Stomach smooth muscle (tissue), 2 donors: ENCODE measurements around the gene PDZK1IP1.
"Not testable (repeated sequence)": the region's sequence is repeated elsewhere in the genome, so short reads cannot be mapped to it uniquely, and the experiment has no call there.

Experiments
- H3K27ac ChIP-seq: one replicate; pipeline ENCODE4 v1.7.0; 2013; ENCODE audit warnings: mild to moderate bottlenecking, low read length, inconsistent platforms
- H3K27me3 ChIP-seq, 2 donors: one replicate each; pipeline ENCODE4 v1.7.0; 2013; ENCODE audit warnings: low read length in 2 of 2; ENCODE audit not compliant: insufficient read depth in 2 of 2, control insufficient read depth in 1 of 2
- H3K36me3 ChIP-seq, 2 donors: one replicate each; pipeline ENCODE4 v1.7.0; 2013; ENCODE audit warnings: low read length in 2 of 2; ENCODE audit not compliant: control insufficient read depth in 2 of 2, insufficient read depth in 2 of 2
- H3K4me1 ChIP-seq: one replicate; pipeline ENCODE4 v1.7.0; 2013; ENCODE audit warnings: low read length; ENCODE audit not compliant: control insufficient read depth, insufficient read depth
- H3K4me3 ChIP-seq, 2 donors: one replicate each; pipeline ENCODE4 v1.7.0; 2013; ENCODE audit warnings: low read length in 2 of 2
- H3K9ac ChIP-seq, 2 donors: one replicate each; pipeline ENCODE4 v1.7.0; 2013; ENCODE audit warnings: low read length in 2 of 2, mild to moderate bottlenecking in 1 of 2
- H3K9me3 ChIP-seq, 2 donors: one replicate each; pipeline ENCODE4 v1.7.0; 2013; ENCODE audit warnings: low read length in 2 of 2; ENCODE audit not compliant: control insufficient read depth in 2 of 2
- donor health status: healthy.
- donor health status: Pancreatic carcinoma.

PDZK1IP1 gene

DNA sequence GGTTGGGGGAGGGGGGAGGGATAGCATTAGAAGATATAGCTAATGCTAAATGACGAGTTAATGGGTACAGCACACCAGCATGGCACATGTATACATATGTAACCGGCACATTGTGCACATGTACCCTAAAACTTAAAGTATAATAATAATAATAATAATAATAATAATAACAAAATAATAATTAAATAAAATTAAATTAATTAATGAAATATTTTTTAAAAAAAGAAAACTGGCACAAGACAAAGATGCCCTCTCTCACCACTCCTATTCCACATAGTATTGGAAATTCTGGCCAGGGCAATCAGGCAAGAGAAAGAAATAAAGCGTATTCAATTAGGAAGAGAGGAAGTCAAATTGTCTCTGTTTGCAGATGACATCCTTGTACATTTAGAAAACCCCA is 31.9 kb downstream of the PDZK1IP1 start:
- not testable (repeated sequence) for H3K4me3 ChIP-seq, H3K27me3 ChIP-seq, H3K9ac ChIP-seq, H3K9me3 ChIP-seq, H3K36me3 ChIP-seq, H3K27ac ChIP-seq, H3K4me1 ChIP-seq

DNA sequence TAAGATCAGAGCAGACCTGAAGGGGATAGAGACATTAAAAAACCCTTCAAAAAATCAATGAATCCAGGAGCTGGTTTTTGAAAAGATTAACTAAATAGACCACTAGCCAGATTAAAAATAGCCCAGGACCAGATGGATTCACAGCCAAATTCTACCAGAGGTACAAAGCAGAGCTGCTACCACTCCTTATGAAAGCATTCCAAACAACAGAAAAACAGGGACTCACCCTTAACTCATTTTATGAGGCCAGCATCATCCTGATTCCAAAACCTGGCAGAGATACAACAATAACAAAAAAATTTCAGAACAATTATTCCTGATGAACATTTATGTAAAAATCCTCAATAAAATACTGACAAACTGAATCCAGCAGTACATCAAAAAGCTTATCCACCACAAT is 33.4 kb downstream of the PDZK1IP1 start:
- not testable (repeated sequence) for H3K27ac ChIP-seq, H3K9ac ChIP-seq, H3K9me3 ChIP-seq, H3K36me3 ChIP-seq, H3K27me3 ChIP-seq, H3K4me3 ChIP-seq, H3K4me1 ChIP-seq

DNA sequence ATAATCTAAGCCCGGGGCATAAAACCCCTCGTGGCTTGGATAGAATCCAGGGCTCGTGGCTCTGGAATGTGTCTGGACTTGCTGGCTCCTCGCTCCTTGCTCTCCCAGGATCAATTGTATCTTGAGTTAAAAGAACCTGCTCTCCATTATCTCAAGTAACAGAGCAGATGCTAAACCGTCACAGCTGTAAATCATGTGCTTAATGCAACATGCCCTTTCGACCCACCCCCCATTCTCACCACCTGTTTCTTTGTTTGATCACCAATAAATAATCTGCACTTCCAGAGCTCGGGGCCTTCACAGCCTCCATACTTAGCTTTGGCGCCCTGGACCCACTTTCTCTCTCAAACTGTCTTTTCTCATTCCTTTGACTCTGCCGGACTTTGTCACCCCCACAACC is 40.7 kb downstream of the PDZK1IP1 start:
- H3K36me3 ChIP-seq, H3K4me3 ChIP-seq, H3K9ac ChIP-seq, H3K27me3 ChIP-seq, H3K4me1 ChIP-seq, H3K9me3 ChIP-seq, H3K27ac ChIP-seq: not testable (repeated sequence)

DNA sequence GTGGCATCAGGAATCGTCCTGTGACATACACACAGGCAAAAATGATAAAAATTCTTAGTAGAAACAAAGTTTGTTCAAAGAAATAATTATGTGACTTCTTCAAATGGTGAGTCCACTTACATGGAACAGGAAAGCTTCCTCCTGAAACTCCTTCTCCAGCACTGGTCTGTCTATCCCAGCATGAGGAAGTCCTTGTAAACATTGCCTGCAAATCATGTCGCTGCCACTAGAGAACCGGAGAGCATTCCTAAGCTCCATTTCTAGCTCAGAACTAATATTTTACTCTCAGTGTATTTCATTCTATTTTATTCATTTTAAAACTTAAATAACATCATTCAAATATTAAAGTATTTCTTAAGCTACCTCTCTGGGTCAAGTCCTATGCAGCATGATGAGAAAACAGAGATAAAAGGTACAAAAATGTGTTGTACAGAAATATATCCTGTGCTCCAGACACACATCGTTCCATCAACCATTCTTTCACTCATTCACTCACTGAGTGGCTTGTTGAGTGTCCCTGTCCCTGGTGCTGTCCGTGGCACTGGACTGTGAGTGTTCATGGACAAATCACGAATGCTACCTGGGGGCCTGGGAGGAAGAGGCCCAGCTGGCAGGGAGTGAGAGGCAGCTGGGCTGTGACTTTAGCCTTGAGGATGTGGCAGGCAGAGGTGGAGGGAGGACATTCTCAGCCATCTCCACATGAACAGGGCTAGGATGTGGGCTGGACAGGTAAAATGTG is 42.6 kb downstream of the PDZK1IP1 start:
- Histone ChIP-seq H3K9ac (no peak overlapping the region), H3K4me3 (no peak overlapping the region), H3K4me1 (no peaks in the 10 kb centered on the region), H3K27ac (no peak overlapping the region), H3K36me3 (no peaks in the 10 kb centered on the region), H3K27me3 (peaks cover 0 to 2% of the 10 kb centered on the region in 2 donors), H3K9me3 (no peaks in the 10 kb centered on the region)

DNA sequence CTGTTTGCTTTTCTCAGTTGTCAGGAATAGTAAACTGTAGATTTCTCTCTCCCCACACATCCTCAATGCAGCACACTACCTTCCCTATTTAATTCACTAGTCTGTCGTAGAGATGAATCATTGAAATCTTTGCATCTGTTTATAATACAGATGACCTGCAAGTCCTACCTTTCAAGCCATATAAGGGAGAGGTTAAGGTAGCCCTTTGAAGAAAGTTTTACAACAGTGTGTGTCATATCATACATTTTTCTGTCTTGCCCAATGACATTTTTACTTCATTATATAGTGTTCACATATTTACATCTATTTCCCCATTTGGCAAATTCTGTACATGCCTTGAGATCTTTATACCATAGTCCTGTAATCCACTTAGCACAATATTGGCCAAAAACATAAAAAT is 43.3 kb downstream of the PDZK1IP1 start:
- not testable (repeated sequence) for H3K4me1 ChIP-seq, H3K36me3 ChIP-seq

DNA sequence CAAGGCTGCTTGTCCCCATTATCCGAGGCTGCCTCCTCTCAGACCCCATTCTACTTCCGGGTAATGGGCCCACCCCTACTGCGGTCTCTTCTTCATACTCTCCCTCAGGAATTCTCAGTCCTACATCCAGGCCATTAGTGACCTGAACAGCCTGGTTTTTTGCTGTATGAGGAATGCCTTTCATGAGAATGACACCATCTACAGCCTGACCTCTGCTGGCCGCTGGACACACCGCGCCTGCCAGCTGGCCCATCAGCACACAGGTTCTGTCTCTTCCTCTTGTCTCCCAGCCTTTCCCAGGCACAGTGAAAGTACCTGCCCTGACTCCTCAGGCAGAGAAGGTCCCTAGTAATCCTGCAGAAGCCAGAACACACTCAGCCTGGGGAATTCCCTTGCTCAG is 46.2 kb downstream of the PDZK1IP1 start:
- not testable (repeated sequence) for H3K27ac ChIP-seq, H3K27me3 ChIP-seq, H3K9me3 ChIP-seq, H3K4me3 ChIP-seq, H3K9ac ChIP-seq, H3K4me1 ChIP-seq, H3K36me3 ChIP-seq

More for the DNA sequence above, 43.3 kb downstream of the PDZK1IP1 start:
- H3K9ac ChIP-seq, H3K27ac ChIP-seq, H3K9me3 ChIP-seq, H3K27me3 ChIP-seq, H3K4me3 ChIP-seq: not testable (repeated sequence)

DNA sequence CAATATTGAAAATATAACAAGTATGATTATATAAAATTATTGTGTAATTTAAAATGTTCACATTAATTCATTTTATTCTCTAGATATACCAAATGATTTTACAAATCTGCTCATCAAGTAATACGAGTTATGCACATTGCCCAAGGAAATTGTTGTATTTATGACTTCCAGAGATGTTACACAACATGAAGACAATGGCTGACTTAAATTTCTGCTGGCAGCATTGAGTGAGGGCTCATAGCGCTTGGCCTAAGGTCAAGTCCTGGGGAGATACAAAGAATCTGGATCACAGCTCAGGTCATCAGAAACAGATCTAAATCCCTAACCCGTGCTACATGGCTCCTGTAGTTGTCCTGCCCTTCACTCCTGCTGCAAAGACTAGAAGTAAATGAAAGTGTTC is 49.5 kb downstream of the PDZK1IP1 start:
- not testable (repeated sequence) for H3K36me3 ChIP-seq, H3K9ac ChIP-seq, H3K9me3 ChIP-seq, H3K27me3 ChIP-seq, H3K27ac ChIP-seq, H3K4me1 ChIP-seq, H3K4me3 ChIP-seq

DNA sequence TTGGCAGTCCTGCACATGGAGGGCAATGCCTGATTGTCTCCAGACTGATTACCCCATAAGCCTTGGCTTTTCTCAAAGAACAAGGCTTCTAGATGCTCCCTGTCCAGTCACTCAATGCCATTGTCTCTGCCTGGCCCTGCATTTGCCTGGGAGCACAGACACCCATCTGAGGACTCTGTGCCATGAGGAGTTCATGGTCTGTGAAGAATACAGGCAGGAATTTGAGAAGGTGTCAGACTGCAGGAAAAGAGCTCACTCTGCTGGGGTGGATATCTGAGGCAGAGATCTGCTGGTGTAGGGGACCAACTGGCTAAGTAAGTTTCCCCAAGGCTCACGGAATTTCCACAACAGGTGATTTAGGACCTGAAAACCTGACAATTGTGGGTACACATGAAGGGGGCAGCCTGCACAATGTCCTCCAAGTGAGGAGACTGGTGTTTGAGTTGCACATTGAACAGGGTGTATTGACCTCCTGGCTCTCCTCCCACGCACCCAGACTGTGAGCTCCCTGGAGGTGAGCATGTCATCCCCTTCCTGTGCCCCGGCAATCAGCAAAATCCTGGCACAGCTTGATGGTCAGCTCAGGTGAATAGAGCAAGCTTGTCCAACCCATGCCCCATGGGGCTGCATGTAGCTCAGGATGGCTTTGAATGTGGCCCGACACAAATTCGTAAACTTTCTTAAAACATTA is 51.8 kb downstream of the PDZK1IP1 start:
- no peak overlapping the region for H3K9ac ChIP-seq
- H3K27ac ChIP-seq = no peak overlapping the region
- peaks cover 0 to 2% of the 10 kb centered on the region in 2 donors for H3K27me3 ChIP-seq
- H3K9me3 ChIP-seq = no peaks in the 10 kb centered on the region
- no peak overlapping the region for H3K4me3 ChIP-seq
- H3K36me3 ChIP-seq = no peaks in the 10 kb centered on the region
- no peaks in the 10 kb centered on the region for H3K4me1 ChIP-seq

DNA sequence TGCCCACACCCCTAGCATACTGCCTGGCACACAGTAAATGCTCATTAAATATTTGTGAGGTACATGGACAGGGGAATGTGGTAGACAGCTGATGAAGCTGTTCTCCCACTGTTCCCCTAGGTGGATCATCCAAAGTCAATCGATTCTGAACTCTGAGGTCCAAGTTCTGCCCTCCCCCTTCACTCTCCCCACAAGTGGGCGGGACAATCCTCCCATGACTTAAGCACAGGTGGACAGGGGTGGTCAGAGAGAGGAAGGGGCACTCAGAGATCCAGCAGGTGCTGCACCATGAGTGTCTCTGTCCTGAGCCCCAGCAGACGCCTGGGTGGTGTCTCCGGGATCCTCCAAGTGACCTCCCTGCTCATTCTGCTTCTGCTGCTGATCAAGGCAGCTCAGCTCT is 52.6 kb downstream of the PDZK1IP1 start, which contains the start of gene CYP4A22:
Gene CYP4A22, plus strand, starts transcription at position 244 of the 400 bp plus-strand sequence. Its CDS starts 45 bp downstream, at position 289.
- H3K4me3 ChIP-seq = no peak within 1 kb of the TSS

More for the DNA sequence above, 52.6 kb downstream of the PDZK1IP1 start, which contains the start of gene CYP4A22:
- Histone ChIP-seq H3K4me1 (no peaks in the 10 kb centered on the region), H3K9me3 (no peaks in the 10 kb centered on the region), H3K9ac (no peak within 1 kb of the TSS), H3K27ac (no peak within 1 kb of the TSS), H3K27me3 (peaks cover 0 to 2% of the 10 kb centered on the region in 2 donors), H3K36me3 (no peaks in the 10 kb centered on the region)
